ENCODE measurements around the gene GNPTG.
A peak's percentile ranks its signal among the peaks of the same experiment; 100 is the strongest.

Gene GNPTG

DNA sequence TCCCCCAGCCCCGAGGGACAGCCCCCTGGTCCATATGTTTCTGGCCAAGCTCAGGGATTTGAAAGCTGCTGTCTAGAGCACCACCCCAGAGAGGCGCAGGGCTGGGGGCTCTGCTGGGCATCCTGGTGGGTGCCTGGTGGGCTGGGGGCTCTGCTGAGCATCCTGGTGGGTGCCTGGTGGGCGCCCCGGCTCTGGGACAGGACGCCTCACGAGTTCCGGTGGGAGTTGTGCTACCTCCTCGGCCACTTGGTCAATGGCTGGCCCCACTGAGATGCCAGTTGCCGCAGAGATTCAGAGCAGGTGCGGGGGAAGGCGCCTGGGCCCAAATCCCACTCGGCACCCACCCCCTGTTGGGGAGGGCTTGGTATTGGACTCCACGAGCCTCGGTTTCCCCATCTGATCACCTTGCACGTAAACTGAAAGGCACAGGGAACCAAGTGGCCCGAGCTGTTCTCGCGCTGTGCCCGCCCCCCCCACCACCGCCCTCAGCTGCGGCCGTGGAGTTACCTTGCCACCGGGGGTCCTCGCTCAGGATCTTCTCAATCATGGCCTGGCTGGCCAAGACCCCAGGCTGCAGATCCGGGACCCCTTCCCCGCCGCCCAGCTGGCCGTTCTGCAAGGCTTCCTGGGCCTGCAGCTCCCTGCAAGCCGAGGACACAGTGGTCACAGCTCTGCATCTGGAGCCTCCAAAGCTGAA lies 49.5 kb downstream of the GNPTG start:
- no peak overlapping the region for H3K27ac ChIP-seq
- CTCF ChIA-PET: no interaction called here
- DNase-seq (ENCODE audit: low spot score): no peak
- POLR2A ChIA-PET (ENCODE audit: low non-redundant PET): no interaction called here
- TF ChIP-seq, protein P1, sequence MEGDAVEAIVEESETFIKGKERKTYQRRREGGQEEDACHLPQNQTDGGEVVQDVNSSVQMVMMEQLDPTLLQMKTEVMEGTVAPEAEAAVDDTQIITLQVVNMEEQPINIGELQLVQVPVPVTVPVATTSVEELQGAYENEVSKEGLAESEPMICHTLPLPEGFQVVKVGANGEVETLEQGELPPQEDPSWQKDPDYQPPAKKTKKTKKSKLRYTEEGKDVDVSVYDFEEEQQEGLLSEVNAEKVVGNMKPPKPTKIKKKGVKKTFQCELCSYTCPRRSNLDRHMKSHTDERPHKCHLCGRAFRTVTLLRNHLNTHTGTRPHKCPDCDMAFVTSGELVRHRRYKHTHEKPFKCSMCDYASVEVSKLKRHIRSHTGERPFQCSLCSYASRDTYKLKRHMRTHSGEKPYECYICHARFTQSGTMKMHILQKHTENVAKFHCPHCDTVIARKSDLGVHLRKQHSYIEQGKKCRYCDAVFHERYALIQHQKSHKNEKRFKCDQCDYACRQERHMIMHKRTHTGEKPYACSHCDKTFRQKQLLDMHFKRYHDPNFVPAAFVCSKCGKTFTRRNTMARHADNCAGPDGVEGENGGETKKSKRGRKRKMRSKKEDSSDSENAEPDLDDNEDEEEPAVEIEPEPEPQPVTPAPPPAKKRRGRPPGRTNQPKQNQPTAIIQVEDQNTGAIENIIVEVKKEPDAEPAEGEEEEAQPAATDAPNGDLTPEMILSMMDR (conservative IDR thresholded peaks at IDR 0.05; ENCODE audit: low read depth): no peak

DNA sequence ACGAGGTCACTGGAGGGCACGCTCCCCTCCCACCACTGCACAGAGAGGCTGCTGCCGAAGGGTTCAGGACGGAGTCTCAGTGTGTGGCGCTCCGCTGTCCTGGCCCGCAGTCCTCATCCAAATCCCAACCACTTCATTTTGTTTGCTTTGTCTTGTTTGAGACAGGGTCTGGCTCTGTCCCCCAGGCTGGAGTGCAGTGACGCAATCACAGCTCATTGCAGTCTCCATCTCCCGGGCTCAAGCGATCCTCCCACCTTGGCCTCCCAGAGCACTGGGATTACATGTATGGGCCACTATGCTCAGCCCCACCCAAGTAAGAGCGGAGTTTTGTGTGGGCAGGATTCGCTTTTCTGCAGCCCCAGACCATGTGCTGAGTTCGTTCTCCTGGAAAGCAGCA lies 50.0 kb downstream of the GNPTG start:
- POLR2A ChIA-PET (ENCODE audit: low non-redundant PET): no interaction called here
- no peak overlapping the region for H3K27ac ChIP-seq
- CTCF ChIA-PET: no interaction called here
- no peak for DNase-seq (ENCODE audit: low spot score)
- TF ChIP-seq, protein P1 (conservative IDR thresholded peaks at IDR 0.05; ENCODE audit: low read depth): no peak

DNA sequence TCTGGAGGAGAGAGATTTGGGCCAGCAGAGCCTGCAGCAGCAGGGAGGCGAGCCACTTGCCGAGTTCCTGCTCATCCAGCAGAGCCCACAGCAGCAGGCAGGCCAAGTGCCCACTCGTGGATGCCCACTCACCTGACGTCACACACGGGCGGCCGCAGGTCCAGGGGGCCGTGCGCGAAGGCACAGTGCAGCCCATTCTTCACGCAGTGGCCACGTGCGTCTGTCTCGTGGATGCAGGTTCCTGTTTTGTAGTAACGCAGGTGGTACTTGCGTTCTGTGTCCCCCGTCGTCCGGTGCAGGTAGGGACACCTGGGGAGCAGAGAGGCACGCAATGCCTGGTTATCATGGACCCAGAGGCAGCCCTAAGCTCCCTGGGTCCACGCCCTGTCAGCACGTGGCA lies 51.3 kb downstream of the GNPTG start:
- ChIA-PET CTCF (no interaction called here), POLR2A (ENCODE audit: low non-redundant PET) (no interaction called here)
- TF ChIP-seq, protein P1 (conservative IDR thresholded peaks at IDR 0.05; ENCODE audit: low read depth): no peak
- no peak for DNase-seq (ENCODE audit: low spot score)
- H3K27ac ChIP-seq: 0 out of 2 replicates have a peak overlapping the region, but pooled peaks have one; percentile 8

DNA sequence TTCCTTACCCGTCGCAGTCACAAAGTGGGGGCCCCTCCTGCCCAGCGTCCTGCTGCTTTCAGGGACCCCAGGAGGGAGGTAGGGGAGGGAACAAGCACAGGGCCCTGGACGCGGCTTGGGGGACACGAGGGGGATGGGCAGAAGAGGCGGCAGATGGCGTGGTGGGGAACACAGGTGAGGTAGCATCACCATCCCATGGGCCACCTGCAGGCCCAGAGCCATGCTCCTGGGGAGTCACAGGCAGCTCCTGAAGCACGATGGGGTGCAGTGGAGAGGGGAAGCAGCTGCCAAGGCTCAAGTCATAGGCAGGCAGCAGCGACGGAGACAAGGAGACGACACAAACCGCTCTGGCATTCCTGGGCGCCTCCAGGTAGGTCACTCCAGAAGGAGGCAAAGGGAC lies 52.0 kb downstream of the GNPTG start:
- CTCF ChIA-PET: no interaction called here
- POLR2A ChIA-PET (ENCODE audit: low non-redundant PET): no interaction called here
- no peak for DNase-seq (ENCODE audit: low spot score)
- H3K27ac ChIP-seq: no peak overlapping the region
- TF ChIP-seq, protein P1 (conservative IDR thresholded peaks at IDR 0.05; ENCODE audit: low read depth): no peak

DNA sequence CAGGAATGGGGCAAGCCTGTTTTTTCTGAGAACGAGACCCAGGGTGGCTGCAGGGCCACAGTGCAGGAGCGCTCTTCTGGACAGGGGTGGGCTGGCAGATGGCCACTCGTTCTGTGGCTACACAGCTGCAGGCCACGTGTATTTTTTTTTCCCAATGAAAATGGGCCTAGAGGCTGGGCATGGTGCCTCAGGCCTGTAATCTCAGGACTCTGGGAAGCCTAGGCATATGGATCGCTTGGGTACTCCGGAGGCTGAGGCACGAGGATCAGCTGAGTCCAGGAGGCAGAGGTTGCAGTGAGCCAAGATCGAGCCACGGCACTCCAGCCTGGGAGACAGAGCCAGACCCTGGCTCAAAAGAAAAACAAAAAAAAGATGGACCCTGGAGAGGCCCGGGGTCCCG lies 56.0 kb downstream of the GNPTG start:
- H3K27ac ChIP-seq: peak overlapping the region; percentile 44
- ChIA-PET CTCF (interaction anchor here (0.6 kb wide), 1 partner anchor 44 kb away, joined by 4 read pairs; no protein-coding TSS in a partner anchor), POLR2A (ENCODE audit: low non-redundant PET) (interaction anchor here (0.5 to 0.6 kb wide), 2 partner anchors 13 to 281 kb away, joined by 3 to 8 read pairs; partner anchors contain the start of gene UQCC4)

DNA sequence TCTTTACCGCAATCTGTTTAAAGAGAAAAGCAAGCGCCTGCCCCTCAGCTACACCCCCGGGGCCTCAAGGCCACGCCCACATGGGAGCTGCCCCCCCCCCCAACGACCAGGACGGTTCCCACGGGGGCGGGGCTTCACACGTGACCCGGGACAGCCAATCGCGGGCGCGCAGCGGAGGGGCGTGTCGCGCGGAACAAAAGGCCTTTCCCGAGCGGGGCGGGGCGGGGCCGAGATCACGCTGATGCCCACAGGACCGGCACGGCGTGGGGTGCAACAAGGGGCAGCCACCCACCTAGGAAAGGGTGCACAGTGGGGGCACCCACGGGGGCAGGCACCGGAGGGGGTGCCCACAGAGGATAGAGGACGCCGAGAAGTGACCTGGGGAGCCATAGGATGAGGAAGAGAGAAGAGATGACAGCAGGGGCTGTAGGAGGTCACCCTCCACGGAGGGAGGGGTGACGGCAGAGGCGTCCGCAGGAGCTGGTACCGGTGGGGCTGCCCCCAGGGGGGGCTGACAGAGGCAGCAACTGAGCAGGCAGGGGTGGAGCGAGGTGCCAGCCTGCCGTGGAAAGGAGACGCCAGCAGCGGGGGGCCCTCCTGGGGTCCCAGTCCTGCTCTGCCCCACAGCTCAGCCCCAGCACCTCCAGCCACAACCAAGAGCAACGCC lies 56.6 kb downstream of the GNPTG start:
- TF ChIP-seq, protein P1 (conservative IDR thresholded peaks at IDR 0.05; ENCODE audit: low read depth): no peak
- peak overlapping the region; percentile 44 for H3K27ac ChIP-seq
- ChIA-PET CTCF (interaction anchor here (0.6 kb wide), 1 partner anchor 45 kb away, joined by 4 read pairs; no protein-coding TSS in a partner anchor), POLR2A (ENCODE audit: low non-redundant PET) (interaction anchor here (0.5 to 0.6 kb wide), 2 partner anchors 12 to 280 kb away, joined by 3 to 8 read pairs; partner anchors contain the start of gene UQCC4)
- peak; percentile 97 for DNase-seq (ENCODE audit: low spot score)

More for the DNA sequence above, 56.0 kb downstream of the GNPTG start:
- TF ChIP-seq, protein P1 (conservative IDR thresholded peaks at IDR 0.05; ENCODE audit: low read depth): no peak
- DNase-seq (ENCODE audit: low spot score): no peak
